GM23248 (cell line): ENCODE data around the gene CFAP299. TPM values are rescaled to one million over a fixed set of nuclear protein-coding genes. Genes with fewer than 3 reads are reported as not detected.

Source experiments
- DNase-seq: peaks from one replicate; pipeline ENCODE4 v3.0.0-alpha.2; 2015
- H2AFZ ChIP-seq: fragments of 200-600 bp; sonication (generic); 2 replicates; pipeline ENCODE4 v1.6.1; 2016; ENCODE audit warnings: antibody characterized with exemption
- H3F3A ChIP-seq: fragments of 200-600 bp; sonication (generic); 2 replicates; pipeline ENCODE4 v1.6.1; 2016; ENCODE audit warnings: mild to moderate bottlenecking, antibody characterized with exemption, mixed run types; ENCODE audit not compliant: insufficient read depth
- H3K27ac ChIP-seq: fragments of 200-600 bp; sonication (generic); 2 replicates; pipeline ENCODE4 v1.5.1; 2016; ENCODE audit warnings: mild to moderate bottlenecking
- H3K27me3 ChIP-seq: fragments of 200-600 bp; sonication (generic); replicated peaks from 2 replicates; pipeline ENCODE4 v1.6.1; 2016; ENCODE audit warnings: mild to moderate bottlenecking; ENCODE audit not compliant: insufficient read depth
- H3K36me3 ChIP-seq: fragments of 200-600 bp; sonication (generic); 2 replicates; pipeline ENCODE4 v1.6.1; 2016; ENCODE audit warnings: low read depth, mild to moderate bottlenecking
- H3K4me1 ChIP-seq: fragments of 200-600 bp; sonication (generic); 2 replicates; pipeline ENCODE4 v1.6.1; 2016; ENCODE audit warnings: mild to moderate bottlenecking; ENCODE audit not compliant: insufficient read depth
- H3K4me2 ChIP-seq: fragments of 200-600 bp; sonication (generic); one replicate; pipeline ENCODE4 v1.6.1; 2016; ENCODE audit warnings: mild to moderate bottlenecking; ENCODE audit not compliant: unreplicated experiment
- H3K4me3 ChIP-seq: fragments of 200-600 bp; sonication (generic); 2 replicates; pipeline ENCODE4 v1.5.1; 2016; ENCODE audit warnings: mild to moderate bottlenecking
- H3K79me2 ChIP-seq: fragments of 200-600 bp; sonication (generic); 2 replicates; pipeline ENCODE4 v1.6.1; 2016; ENCODE audit warnings: mild to moderate bottlenecking; ENCODE audit not compliant: insufficient read depth
- H3K9ac ChIP-seq: fragments of 200-600 bp; sonication (generic); 2 replicates; pipeline ENCODE4 v1.6.1; 2016; ENCODE audit warnings: mild to moderate bottlenecking
- H3K9me2 ChIP-seq: fragments of 200-600 bp; sonication (generic); 2 replicates; pipeline ENCODE4 v1.6.1; 2016; ENCODE audit warnings: mixed run types, mild to moderate bottlenecking, moderate library complexity; ENCODE audit not compliant: insufficient read depth
- H3K9me3 ChIP-seq: fragments of 200-600 bp; sonication (generic); one replicate; pipeline ENCODE4 v1.6.1; 2017; ENCODE audit warnings: low read depth
- H4K20me1 ChIP-seq: fragments of 200-600 bp; sonication (generic); 2 replicates; pipeline ENCODE4 v1.6.0; 2016; ENCODE audit not compliant: insufficient read depth
- EZH2 ChIP-seq: fragments of 200-600 bp; sonication (generic); IDR thresholded peaks from 2 replicates; pipeline ENCODE4 v1.6.1; 2018; ENCODE audit warnings: antibody characterized with exemption, mild to moderate bottlenecking; ENCODE audit not compliant: insufficient read depth, poor library complexity, severe bottlenecking
- EZH2phosphoT487 ChIP-seq: fragments of 200-600 bp; sonication (generic); IDR thresholded peaks from 2 replicates; pipeline ENCODE4 v1.6.1; 2018; ENCODE audit warnings: antibody characterized with exemption, moderate library complexity, mild to moderate bottlenecking, low read depth; ENCODE audit not compliant: insufficient read depth
- WGBS, 2 experiments: methylation state at CpG; one replicate each; pipeline ENCODE4 v1.1.6; 2015 to 2017; ENCODE audit warnings: low lambda C conversion rate in 2 of 2, low coverage in 1 of 2; ENCODE audit errors: missing lambda C conversion rate in 2 of 2; 5-methylcytosine and 5-hydroxymethylcytosine counted together
- in situ Hi-C: fragments of 300-500 bp; cut with MboI; formaldehyde crosslinking; loops from 2 replicates; pipeline ENCODE4 v1.15.0; 2020
- polyA plus RNA-seq: library from polyadenylated mRNA; unstranded; fragments of >200 nt; fragmentation: Nextera tagmentation; extraction: Ambion mirVana; gene quantifications from 2 replicates; pipeline ENCODE4 v1.2.1, GENCODE V29; 2016
- total RNA-seq: library from RNA; depleted of rRNA; stranded (reverse); fragments of >200 nt; shearing (Covaris generic); gene quantifications from 2 replicates; pipeline ENCODE4 v1.2.3, GENCODE V29; 2014

The CFAP299 gene
- total and polyA plus RNA-seq, 2 experiments from 2014 or later = 1.0 to 1.1 TPM

DNA sequence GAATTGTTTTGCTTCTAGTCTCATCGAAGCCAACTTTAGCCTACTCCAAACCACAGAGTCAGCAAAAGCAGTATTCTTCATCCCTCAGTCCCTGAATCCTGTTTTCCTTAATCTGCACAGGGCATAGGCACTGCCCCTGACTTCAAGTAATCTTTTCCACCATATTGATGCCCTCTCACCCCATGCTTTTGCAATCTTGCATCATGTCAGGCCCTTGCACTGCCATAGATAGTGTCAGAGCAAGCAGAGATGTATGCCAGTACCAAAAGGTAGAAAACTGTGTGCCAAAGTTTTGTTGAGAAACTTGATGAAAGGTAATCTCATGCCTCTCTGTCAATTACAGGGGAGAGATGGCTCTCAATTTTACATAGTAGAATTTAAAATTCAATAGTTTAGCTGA, 131.1 kb downstream of the CFAP299 start:
- in situ Hi-C loops = no loop called here
- WGBS, 2 experiments = 93 to 100% methylated on average over 1 of the region's 1 CpG
- H3F3A ChIP-seq = no peaks in the 10 kb centered on the region
- H3K79me2 ChIP-seq = no peaks in the 10 kb centered on the region
- no peaks in the 10 kb centered on the region for H3K4me1 ChIP-seq
- no peak for DNase-seq
- no peaks in the 10 kb centered on the region for H3K9me2 ChIP-seq
- H3K4me3 ChIP-seq = no peak overlapping the region
- H3K27ac ChIP-seq = no peak overlapping the region
- H3K9me3 ChIP-seq = no peaks in the 10 kb centered on the region
- no peaks in the 10 kb centered on the region for H4K20me1 ChIP-seq
- no peak overlapping the region for H2AFZ ChIP-seq
- H3K9ac ChIP-seq = no peak overlapping the region
- TF ChIP-seq EZH2phosphoT487 = no peak
- TF ChIP-seq EZH2 = no peak
- no peaks in the 10 kb centered on the region for H3K27me3 ChIP-seq
- H3K4me2 ChIP-seq = no peak overlapping the region
- H3K36me3 ChIP-seq = no peaks in the 10 kb centered on the region

DNA sequence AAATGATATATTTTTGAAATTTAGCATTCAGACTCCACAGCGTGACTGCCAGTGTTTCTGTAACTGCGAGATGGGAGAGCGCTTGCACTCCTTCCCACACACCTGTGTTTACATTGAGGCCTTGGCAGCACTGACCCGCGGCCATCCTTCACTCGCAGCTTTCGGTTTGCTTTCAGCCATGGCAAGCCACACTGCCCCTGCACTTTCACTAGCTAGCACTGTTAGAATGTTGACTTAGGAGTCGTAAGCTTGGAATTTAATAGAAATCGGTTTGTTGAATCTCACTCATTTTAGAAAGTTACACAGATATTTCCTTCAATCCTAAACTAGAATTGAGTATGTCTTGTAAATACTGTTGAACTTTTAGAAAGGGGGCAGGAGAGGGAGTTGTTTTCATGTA, 136.2 kb downstream of the CFAP299 start:
- no peaks in the 10 kb centered on the region for H3K27me3 ChIP-seq
- no peaks in the 10 kb centered on the region for H3K79me2 ChIP-seq
- TF ChIP-seq EZH2 (no peak), EZH2phosphoT487 (no peak)
- no peaks in the 10 kb centered on the region for H3K9me3 ChIP-seq
- H4K20me1 ChIP-seq = no peaks in the 10 kb centered on the region
- peak; percentile 24 for DNase-seq
- H3K9ac ChIP-seq = no peak overlapping the region
- peak overlapping the region; percentile 71 for H2AFZ ChIP-seq
- no peaks in the 10 kb centered on the region for H3K9me2 ChIP-seq
- peak overlapping the region; percentile 40 for H3K4me3 ChIP-seq
- 39 to 48% methylated on average over 9 of the region's 9 CpGs for WGBS, 2 experiments
- H3K36me3 ChIP-seq = no peaks in the 10 kb centered on the region
- in situ Hi-C loops = no loop called here
- peak overlapping the region; percentile 53 for H3K4me2 ChIP-seq
- H3K27ac ChIP-seq = no peak overlapping the region
- no peaks in the 10 kb centered on the region for H3K4me1 ChIP-seq
- no peaks in the 10 kb centered on the region for H3F3A ChIP-seq

DNA sequence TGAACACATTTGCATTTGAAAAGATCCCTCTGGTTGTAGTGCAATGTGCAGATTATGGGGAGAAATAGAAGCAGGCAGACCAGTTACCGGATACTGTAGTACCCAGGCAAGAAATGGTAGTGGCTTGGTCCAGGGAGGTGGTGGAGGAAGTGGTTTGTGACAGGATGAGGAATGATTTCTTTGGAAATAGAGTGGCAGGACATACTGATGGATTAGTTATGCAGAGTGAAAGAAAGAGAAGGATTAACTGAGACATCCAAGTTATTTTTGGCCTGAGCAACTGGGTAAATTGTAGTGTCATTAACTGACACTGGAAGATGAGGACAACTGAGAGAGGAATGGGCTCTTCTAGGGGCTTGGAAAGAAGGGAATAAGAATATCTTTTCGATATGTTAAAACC, 139.7 kb downstream of the CFAP299 start:
- Histone ChIP-seq H3K4me1 (no peaks in the 10 kb centered on the region), H3K79me2 (no peaks in the 10 kb centered on the region), H3F3A (no peaks in the 10 kb centered on the region), H3K27me3 (no peaks in the 10 kb centered on the region), H3K9ac (no peak overlapping the region), H2AFZ (no peak overlapping the region), H3K4me2 (no peak overlapping the region), H3K9me3 (no peaks in the 10 kb centered on the region), H4K20me1 (no peaks in the 10 kb centered on the region), H3K4me3 (no peak overlapping the region), H3K27ac (no peak overlapping the region), H3K36me3 (no peaks in the 10 kb centered on the region), H3K9me2 (no peaks in the 10 kb centered on the region)
- in situ Hi-C loops = no loop called here
- TF ChIP-seq EZH2 (no peak), EZH2phosphoT487 (no peak)
- WGBS, 2 experiments = 93 to 96% methylated on average over 2 of the region's 2 CpGs
- no peak for DNase-seq

DNA sequence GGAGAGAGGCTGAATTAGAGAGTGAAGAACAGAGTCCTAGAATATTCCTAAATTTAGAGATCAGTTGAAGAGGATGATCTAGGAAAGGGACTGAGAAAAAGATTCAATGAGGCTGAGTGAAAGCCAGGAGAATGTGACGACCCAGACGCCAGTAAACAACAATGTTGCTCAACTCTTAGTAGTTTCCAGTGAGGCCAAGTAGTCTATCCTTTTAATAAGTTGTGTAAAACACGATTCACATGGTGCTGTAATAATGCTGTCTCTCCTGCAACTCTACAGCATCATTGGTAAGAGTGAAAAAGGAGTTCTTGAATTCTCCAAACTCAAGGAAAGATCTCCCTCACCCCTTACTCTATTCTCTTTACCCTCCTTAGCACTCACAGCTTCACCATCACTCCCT, 140.3 kb downstream of the CFAP299 start:
- no peaks in the 10 kb centered on the region for H3F3A ChIP-seq
- no peaks in the 10 kb centered on the region for H3K27me3 ChIP-seq
- no peak overlapping the region for H3K4me3 ChIP-seq
- H3K9me3 ChIP-seq = no peaks in the 10 kb centered on the region
- no peaks in the 10 kb centered on the region for H3K9me2 ChIP-seq
- in situ Hi-C loops = no loop called here
- no peak for DNase-seq
- WGBS, 2 experiments = 18 to 25% methylated on average over 3 of the region's 3 CpGs
- TF ChIP-seq EZH2phosphoT487 = no peak
- TF ChIP-seq EZH2 = no peak
- no peaks in the 10 kb centered on the region for H3K79me2 ChIP-seq
- no peak overlapping the region for H3K27ac ChIP-seq
- H3K9ac ChIP-seq = no peak overlapping the region
- no peak overlapping the region for H3K4me2 ChIP-seq
- H2AFZ ChIP-seq = no peak overlapping the region
- no peaks in the 10 kb centered on the region for H3K36me3 ChIP-seq
- H4K20me1 ChIP-seq = no peaks in the 10 kb centered on the region
- H3K4me1 ChIP-seq = no peaks in the 10 kb centered on the region

DNA sequence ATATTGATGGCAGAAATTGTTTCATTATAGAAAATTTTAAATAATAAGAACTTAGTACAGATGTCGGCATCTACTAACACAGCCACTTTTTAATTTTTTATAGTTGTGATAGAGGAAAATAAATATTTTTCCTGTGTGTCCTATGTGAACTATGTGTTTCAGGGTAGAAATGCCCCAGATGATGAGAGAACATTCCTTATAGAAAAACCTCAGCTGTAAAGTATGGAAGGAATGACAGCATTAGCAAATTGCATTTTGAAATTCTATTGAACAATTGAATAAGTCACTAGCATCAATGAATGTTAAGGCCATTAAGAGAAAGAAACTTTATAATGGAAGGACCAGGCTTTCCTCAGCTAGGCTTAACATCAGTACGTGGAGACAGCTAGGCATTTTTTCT, 149.2 kb downstream of the CFAP299 start:
- WGBS, 2 experiments = 74 to 79% methylated on average over 2 of the region's 2 CpGs

More for the DNA sequence above, 149.2 kb downstream of the CFAP299 start:
- Histone ChIP-seq H2AFZ (no peak overlapping the region), H3F3A (no peaks in the 10 kb centered on the region), H3K36me3 (no peaks in the 10 kb centered on the region), H3K79me2 (no peaks in the 10 kb centered on the region), H3K9me3 (no peaks in the 10 kb centered on the region), H3K4me3 (no peak overlapping the region), H4K20me1 (no peaks in the 10 kb centered on the region), H3K27ac (no peak overlapping the region), H3K4me1 (peaks cover 7% of the 10 kb centered on the region; the same call in 1 of the 2 replicates), H3K9ac (no peak overlapping the region), H3K27me3 (no peaks in the 10 kb centered on the region), H3K4me2 (no peak overlapping the region), H3K9me2 (no peaks in the 10 kb centered on the region)
- no peak for TF ChIP-seq EZH2
- no peak for TF ChIP-seq EZH2phosphoT487
- DNase-seq = peak; percentile 22
- in situ Hi-C loops = no loop called here
